Gastroesophageal sphincter (tissue), 3 donors: ENCODE data around the gene CLEC1B.

Source experiments
- CTCF ChIP-seq, 4 experiments: fragments of 200-600 bp in 2 of 4; fragments of 450-650 bp in 2 of 4; sonication (generic) in 1 of 4; IDR thresholded peaks; one replicate each; pipeline ENCODE4 v1.5.1; 2017 to 2019; ENCODE audit warnings: antibody characterized with exemption in 4 of 4, mild to moderate bottlenecking in 2 of 4, moderate library complexity in 2 of 4
- EP300 ChIP-seq: sonication (generic); formaldehyde crosslinking; IDR thresholded peaks from one replicate; pipeline ENCODE4 v1.6.1; 2017; ENCODE audit warnings: antibody characterized with exemption, mild to moderate bottlenecking

GRCh38 chr12:9975614-9976013 is 23.3 kb downstream of the CLEC1B start:
- TF ChIP-seq EP300 (no peak), CTCF (IDR thresholded peaks at IDR 0.05) (no peak)
